Measurements from ENCODE around the gene OPN1LW.
"Not testable (repeated sequence)": the region's sequence is repeated elsewhere in the genome, so short reads cannot be mapped to it uniquely, and the experiment has no call there.

Gene OPN1LW

DNA sequence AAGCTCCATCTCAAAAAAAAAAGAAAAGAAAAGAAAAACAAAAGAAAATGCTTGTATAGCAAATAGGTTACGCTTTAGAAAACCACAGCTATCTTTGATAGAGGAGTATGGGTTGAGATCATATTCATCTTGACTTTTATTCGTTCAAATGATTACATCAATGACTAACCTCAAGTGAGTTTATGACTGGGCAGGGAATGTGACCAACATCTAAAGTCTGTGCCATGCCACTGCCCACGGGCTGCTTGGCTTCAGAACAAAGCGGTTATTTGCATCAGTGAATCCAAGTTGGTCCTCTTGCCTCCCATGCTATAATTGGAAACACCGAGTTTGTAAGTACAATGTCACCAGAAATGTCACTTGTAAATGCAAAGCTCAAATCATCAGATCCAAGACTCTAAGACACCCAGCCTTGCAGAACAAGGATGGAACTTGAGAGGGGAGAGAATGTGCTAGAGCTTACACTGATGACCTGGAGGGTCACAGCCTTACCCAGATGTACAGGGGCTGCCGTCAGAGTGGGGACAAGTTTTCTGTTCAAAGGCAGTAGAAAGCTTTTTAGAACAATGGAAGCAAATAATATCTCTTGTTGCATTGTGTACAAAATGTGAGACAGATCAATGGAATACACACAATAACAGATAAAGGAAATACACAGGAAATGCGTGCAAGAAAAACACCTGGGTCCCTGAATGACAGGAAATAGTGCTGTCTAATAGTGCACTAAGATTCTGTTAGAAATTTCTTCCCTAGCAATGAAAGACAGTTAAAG, 8.4 kb upstream of the OPN1LW start:
- DNase-seq = peak in 1 of 2 donors; percentile 22

DNA sequence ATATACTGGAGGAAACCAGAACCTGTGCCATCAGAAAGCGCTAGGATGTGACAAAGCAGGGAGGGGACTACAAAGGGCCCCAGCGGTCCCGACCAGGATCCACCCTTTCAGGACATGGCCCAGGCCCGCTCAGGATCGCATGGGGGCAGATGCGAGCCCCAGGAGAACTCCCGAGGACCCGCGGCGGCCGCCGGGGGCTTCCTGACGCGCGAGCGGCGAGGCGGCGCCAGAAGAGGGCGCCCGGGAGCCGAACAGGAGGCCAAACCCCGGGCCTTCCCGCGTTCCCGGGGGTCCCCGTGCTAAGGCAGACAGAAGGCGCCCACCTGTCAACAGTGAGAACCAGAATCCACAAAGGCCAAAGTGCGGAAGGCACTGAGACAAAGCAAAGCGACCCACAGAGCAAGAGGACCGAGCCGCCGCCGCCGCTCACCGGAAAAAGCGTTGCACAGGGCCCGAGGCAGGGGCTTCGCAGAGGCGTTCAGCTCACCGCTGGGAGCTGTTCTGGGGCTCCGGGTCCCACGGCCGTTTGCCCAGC, 7.3 kb upstream of the OPN1LW start:
- peak; percentile 72 to 73 for DNase-seq

GRCh38 chrX:154138857-154139256, 5.2 kb upstream of the OPN1LW start:
- no peak for DNase-seq

- DNase-seq = no peak
Measured at GRCh38 chrX:154140206-154140605, 3.8 kb upstream of the OPN1LW start.

GRCh38 chrX:154140742-154141141, 3.3 kb upstream of the OPN1LW start:
- no peak for DNase-seq

GRCh38 chrX:154142386-154142785, 1.7 kb upstream of the OPN1LW start:
- DNase-seq = no peak

DNA sequence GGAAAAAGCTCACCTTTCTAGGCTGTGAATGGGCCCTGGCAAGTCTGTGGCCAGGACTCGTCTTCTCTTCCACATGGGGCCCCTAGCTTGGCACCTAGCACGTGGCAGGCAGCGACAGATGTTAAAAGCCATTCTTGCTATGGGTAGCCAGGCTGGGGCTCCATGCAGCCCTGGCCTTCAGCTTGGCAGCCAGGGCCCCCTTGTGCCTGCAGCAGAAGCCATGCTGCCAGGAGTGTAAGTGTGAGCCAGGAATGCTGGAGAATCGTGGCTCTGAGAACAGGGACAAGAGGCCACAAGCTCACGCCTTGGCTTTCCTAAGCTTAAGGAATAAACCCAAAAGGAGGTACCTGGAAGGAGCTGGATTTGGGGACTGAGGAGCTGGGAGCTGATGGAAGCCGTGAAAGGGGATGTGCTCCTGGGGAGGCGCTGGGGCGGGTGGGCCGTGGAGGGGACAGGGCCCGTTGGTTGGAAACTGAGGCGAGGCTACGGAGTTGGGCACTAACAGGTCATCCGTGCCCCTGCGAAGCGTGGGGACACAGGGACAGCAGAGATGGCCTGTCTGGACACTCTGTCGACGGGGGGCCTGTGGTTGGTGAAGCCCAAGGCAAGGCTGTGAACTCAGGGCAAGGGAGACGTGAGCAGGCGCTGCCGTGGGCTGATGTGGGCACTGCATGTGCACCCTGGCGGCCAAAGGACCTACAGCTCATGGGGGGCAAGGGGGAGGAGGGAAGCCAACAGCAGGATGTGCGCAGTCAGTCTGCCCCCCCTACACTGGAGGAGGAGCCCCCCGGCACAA, 895 bp upstream of the OPN1LW start:
- DNase-seq = no peak

DNA sequence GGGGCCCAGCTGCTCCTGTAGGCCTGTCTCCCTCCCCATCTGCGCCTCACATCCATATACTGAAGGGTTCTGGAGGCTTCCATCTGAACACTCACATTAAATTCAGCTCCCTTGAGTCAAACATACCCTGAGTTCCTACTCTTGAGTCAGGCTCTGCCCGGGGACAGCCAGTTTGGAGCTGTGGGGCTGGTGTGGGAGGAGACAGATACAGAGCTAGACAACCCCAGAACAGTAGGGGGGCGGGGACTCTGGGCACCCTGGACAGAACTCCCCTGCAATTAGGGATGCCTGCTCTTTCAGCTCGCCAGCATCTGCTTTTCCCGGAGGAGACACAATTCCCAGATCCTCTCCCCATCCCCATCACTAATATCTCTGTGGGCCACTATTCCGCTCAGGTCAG, 7.0 kb downstream of the OPN1LW start:
- not testable (repeated sequence) for DNase-seq

DNA sequence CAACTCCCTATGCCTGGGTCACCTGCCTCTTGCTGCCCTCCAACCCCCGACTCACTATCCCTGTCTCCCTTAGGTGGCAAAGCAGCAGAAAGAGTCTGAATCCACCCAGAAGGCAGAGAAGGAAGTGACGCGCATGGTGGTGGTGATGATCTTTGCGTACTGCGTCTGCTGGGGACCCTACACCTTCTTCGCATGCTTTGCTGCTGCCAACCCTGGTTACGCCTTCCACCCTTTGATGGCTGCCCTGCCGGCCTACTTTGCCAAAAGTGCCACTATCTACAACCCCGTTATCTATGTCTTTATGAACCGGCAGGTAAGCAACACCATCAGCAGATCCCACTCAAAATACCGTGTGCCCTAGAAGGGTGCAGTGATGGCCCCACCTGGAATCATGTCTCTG, 12.2 kb downstream of the OPN1LW start:
- not testable (repeated sequence) for DNase-seq

DNA sequence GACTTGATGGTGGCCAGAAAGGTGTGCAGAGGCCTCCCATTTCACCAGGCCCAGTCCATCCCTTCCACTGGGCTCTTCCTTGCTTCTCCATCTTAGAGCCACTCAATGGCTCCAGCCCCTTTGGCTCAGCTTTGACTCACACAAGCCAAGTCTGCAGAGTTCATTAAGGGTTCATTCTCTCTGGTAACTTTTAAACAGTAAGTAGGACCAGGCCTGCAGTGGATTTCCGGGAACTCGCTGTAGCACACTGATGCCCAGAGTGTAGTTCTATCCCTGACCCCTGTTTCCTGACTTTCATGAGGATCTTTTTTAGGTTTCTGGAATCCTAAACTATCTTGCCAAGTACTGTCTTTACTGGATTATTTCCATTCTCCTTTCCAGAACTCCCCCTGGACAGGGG, 13.2 kb downstream of the OPN1LW start:
- not testable (repeated sequence) for DNase-seq

GRCh38 chrX:154159345-154159744, 15.3 kb downstream of the OPN1LW start:
- DNase-seq = not testable (repeated sequence)

DNA sequence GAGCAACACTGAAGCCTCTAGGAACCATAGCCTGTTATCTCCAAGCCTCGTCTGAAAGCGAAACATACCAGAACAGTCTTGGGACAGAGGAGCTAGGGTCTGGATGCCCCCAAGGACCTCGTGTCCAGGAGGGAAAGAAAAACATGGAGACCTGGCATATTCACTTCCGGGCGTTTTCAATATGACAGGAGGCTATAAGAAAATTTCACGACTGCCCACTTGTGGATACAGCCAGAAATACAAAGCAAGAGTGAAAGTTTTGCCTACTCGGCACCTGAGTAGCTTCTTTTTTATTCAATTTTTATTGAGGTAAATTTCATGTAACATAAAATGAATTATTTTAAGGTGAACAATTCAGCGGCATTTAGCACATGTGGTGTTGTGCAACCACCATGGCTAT, 20.9 kb downstream of the OPN1LW start:
- DNase-seq = not testable (repeated sequence)

DNA sequence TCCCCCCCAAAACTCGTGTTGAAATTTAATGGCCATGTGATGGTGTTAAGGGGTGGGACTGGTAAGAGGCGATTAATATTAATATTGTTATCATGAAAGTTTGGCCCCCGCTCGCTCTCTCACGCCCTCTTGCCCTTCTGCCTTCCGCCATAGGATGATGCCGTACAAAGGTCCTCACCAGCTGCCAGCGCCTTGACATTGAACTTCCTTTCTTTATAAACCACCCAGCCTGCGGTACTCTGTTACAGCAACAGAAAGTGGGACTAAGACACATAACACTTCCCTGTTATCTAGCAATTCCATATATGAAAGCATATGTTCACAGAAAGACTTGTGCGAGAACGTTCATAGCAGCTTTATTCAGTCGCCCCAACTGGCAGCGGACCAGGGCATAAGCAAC, 24.3 kb downstream of the OPN1LW start:
- not testable (repeated sequence) for DNase-seq

DNA sequence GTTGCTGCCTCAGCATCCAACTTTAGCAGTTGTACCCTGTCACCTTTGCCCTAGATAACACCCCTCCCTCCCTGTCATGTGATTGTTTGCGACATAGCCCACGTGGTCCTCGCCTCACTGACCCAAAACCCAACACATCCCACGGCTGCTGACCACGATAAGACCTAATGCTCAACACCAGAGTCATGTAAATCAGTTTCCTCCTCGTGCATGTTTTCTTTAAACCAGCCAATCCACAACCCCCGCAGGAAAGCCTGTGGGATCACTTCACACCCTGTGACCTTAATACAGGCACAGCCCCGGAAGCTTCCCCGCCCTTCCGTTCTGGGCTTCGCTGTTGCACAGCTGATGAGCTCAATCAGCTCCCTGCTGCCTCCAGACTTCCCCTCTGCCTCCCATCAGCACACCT, 28.5 kb downstream of the OPN1LW start:
- not testable (repeated sequence) for DNase-seq

DNA sequence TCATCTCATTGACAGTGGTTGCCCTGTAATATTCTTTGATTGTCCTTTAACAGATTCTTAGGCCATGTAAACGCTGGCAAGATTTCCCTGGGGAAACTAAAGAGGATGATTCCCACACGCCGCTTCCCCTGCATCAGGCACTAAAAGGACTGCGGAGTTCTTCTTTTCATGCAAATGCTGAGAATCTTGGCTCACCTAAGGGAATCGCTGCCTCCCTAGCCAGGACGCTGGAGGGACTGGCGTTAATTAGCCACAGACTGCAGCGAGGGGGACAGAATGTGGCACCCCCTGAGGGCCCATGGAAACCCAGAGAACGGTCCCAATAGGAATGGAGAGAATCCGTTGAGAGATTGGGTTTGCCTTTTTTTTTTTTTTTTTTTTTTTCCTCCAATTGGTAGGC, 30.3 kb downstream of the OPN1LW start:
- not testable (repeated sequence) for DNase-seq

DNA sequence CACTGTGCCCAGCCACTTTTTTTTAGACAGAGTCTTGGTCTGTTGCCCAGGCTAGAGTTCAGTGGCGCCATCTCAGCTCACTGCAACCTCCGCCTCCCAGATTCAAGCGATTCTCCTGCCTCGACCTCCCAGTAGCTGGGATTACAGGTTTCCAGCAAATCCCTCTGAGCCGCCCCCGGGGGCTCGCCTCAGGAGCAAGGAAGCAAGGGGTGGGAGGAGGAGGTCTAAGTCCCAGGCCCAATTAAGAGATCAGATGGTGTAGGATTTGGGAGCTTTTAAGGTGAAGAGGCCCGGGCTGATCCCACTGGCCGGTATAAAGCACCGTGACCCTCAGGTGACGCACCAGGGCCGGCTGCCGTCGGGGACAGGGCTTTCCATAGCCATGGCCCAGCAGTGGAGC, 38.3 kb downstream of the OPN1LW start, which contains the start of gene OPN1MW:
OPN1MW (plus strand) TSS at position 301 of the 400 bp plus-strand sequence; CDS start at position 383, 82 bp downstream.
- DNase-seq = not testable (repeated sequence)

- not testable (repeated sequence) for DNase-seq
Measured at GRCh38 chrX:154183794-154184193, 39.8 kb downstream of the OPN1LW start.

DNA sequence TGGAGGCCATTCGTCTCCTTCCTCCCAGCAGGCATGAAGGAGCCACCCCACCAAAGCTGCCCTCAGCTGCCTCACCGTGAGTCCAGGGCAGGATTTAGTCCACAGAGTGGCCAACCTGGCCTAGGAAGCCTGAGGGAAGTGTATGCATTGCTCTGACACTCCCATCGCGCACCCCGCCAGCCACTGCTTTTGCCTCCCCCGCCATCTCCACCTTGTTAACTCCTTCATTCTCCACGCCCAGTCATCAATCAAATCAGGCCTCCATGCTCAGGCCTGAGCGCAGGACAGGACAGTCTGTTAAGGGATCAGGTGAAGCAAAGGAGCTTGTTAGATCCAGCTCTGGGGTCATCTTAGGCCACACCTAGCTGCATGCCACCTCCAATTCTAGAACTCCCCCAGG, 48.8 kb downstream of the OPN1LW start:
- DNase-seq = not testable (repeated sequence)

- DNase-seq = not testable (repeated sequence)
Measured at GRCh38 chrX:154194316-154194715, 50.3 kb downstream of the OPN1LW start.

DNA sequence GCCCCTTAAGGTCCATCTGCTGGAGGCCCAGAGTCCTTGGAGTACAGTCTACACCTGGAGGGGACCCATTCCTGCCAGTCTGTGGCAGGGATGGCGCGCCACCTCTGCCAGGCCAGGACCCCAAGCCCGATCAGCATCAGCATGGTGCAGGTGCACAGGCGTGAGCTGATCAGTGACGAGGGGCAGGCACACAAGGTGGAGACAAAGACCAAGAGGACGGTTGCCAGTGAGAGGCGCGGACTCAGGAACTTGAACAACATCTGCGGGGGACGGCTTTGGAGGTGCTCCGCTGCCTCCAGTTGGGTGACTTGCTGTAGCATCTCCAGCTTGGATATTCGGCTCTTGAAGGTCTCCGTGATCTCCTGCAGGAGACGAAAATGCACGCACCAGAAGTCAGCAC, 52.4 kb downstream of the OPN1LW start:
- DNase-seq = not testable (repeated sequence)

All from stimulated activated CD4-positive, alpha-beta T cell treated with anti-CD3 and anti-CD28 coated beads, Interleukin-2, amount 100 ng/mL, for 24 hours (primary cell).